NCI-H446 (cell line): ENCODE measurements around the gene LZIC.
A peak's percentile ranks its signal among the peaks of the same experiment; 100 is the strongest.

Experiments
- DNase-seq, 2 experiments: peaks; one replicate each; lab custom pipeline; 2025; lab: John Stamatoyannopoulos, UW

Gene LZIC

DNA sequence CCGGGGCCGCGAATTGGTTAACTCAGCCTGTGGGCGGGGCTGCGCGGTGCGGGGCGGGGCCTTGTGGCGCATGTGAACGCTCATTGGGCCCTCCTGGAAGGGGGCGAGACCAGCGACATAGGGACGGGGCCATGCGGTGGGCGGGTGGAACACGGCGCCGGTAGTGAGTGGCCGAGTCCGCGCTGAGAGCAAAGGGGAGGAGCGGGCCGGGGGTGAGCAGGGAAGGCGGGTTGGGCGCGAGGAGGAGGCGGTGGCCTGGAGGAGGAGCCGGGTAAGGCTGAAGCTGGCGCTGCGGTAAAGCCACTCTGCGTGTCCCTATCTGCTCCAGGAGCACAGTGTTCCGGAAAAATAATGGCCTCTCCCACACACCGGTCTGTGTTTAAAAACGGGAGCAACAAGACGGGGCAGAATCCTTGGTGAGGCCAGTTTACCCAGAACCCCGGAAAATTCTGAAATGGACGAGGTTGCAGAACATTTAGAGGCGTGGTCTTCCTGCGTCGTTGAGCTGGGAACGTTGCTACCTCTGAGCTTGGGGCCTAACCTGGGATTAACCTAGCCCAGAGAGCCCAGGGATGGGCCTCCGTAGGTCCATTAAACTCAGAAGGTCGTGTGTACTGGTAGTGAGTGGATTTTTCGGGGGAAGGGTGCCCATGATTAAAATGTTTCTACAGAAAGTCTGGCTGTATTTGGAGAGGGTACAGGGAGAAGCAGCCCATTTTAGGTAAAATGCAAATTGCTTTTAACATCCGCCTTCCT lies 32.6 kb downstream of the LZIC start:
- DNase-seq, result peak; percentile 99 to 100

DNA sequence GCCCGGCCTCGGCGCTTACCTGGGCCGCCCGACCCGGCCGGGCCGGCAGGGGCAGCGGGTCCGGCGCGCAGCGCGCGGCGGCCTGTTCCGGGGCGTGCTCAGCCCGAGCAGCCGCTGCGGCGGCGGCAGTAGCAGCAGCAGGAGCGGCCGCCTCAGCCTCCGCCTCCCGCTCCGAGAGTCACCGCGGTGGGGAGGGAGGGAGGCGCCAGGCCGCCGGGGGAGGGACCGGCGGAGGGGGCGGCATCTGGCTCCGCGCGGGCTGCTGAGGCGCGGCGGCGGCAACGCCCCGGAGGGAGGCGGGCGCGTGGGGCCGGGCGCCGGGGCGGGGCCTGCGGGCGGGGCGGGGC lies 33.1 kb downstream of the LZIC start, which contains the start of gene CTNNBIP1:
Gene CTNNBIP1 (minus strand): TSS at position 194 of the 347 bp plus-strand sequence. CDS start 38,205 bp downstream, outside the sequence.
- no peak for DNase-seq

DNA sequence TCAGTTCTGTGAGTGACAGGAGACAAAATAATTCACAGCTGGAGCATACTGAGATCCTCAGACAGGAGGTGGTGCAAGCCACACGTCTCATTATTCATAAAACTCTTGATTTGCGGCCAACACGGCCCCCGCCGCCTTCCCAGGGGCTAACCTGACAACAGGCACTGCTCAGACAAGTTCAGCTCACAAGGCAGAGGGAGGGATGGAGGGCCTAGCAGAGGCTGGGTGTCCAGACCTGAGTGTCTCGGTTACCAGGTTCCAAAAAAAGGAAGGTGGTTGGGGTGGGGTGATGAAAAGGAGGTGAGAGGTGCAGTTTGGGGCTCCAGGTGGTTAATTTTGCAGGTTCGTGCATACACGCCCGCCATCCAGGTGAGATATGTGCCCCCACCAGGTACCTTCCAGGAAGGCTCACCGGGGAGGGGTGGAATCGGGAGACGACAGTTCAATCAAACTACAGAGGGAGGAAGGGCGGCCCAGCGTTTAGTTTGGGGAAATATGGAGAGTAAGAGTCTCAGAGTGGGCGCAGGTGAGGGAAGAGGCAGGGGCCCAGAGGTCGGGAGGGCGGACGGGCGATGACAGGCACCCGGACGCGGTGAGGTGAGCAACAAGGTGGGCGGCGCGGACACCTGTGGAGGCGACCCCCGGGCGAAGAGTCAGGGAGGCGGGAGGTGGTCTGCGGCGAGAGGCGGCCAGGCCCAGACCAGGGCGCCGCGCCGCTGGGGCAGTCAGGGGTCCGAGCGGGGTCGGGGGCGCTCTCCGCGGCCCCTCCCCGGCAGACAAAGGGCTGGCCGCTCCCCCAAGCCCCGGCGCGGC lies 33.8 kb downstream of the LZIC start:
- no peak for DNase-seq

DNA sequence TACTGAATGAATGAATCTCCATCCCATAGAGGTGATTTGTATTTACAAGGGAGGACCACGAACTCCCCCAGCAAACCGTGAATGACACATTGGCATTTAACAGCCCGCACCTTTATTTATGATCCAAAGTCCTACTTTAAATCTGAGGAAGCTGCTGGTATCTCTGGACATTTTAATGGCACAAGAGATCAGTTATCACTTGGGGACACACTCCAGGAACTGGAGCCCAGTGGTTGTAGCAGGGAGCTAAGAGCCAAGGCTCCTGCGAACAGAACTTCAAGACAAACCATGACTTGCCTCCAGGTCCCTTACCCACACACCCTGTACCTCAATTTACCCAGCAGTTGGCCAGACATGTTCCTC lies 34.3 kb downstream of the LZIC start:
- no peak for DNase-seq

DNA sequence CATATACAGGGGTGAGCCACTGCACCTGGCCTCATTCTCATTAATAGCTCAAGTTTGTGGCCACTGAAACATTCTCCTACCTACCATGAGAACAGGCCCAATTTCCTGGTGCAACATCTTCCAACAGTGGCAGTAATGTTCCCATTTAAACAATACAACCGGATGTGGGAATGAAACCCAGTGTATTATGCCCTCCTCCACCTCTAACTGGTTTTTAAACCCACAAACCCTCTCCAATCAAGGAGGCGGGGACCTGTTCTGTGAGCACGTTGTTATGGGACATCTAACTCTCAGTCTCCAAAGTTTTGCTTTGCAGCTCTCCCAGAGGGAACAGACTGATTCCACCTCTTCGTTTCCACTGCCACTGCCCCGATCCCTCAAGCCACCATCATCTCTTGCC lies 35.8 kb downstream of the LZIC start:
- no peak for DNase-seq

DNA sequence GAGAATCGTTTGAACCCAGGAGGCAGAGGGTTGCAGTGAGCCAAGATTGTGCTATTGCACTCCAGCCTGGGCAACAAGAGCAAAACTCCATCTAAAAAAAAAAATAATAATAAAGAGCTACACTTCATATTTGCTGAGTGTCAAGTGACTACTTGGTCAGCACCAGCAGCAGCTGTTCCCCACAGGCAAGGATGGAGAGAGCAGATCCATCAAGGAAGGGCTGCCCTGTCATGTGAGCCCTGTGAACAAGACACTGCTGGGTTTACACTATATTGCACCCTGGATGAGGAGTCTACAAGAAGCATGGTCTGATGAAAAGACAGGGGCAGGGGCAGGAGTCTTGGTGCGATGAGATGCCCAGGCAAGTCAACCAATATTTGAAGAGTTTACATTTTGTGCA lies 36.7 kb downstream of the LZIC start:
- DNase-seq, result no peak

DNA sequence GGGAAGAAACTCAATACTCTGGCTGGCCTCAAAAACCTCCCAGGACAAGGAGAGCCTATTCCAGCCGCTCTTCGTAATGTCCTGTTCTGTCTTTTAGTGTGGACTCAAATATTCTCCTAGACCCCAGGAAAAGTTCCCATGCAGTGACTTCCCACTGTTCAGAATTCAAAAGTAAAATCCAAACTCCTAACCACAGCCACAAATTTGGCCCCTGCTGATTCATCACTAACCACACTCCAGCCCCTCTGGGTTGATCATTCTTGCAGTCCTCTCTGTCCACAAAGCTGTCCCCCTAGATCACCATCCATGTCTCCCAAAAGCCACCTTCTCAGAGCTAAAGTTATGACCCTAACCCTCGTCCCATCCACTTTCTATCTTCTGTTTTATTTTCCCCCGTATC lies 38.2 kb downstream of the LZIC start:
- no peak for DNase-seq

DNA sequence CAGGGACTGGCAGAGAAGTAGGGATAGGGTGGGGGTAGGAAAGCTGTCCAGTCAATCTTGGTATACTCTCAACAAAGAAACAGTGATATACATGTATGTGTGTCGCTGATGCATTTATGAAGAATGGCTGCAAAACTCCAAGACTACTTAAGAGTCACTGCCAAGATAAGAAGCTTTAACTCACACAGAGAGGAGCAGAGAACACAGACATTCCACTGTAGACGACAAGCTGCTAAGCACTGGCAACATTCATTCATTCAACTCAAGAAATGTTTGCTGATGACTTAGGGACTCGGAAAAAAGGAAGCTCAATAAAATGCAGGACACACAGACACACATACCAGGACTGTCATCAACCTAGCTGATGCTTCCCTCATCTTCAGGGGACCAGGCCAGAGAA lies 38.6 kb downstream of the LZIC start:
- no peak for DNase-seq

DNA sequence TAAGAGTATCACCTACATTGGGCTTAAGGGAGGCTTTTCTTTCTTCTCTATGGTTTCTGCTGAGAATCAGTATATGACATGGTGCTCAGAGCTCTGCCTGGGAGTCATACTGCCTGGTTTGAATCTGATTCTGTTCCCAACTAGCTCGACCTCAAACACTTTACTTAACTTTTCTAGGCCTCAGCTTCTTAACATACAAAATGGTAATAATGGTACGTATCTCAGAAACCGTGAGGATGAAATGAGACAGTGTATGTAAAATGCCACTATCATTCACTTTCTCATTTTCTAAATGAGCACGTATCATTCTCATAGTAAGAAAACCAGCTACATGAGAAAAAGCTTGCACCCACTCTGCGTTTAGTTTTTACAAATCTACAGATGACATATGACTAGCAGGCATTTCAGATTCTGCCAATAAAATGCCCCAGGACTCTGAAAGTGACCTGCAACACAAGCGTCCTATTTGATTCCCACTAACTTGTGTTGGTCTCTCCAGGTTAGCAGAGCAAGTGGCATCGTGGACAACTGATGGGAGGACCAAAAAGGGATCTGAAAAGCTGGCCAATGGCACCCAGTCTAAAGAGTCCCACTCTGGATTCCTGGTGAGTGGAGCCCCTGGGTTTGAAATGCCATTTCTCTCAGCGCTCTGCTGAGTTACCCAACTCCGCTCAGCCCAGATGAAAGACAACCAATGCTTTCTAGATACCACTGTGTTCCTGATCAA lies 39.2 kb downstream of the LZIC start:
- no peak for DNase-seq

DNA sequence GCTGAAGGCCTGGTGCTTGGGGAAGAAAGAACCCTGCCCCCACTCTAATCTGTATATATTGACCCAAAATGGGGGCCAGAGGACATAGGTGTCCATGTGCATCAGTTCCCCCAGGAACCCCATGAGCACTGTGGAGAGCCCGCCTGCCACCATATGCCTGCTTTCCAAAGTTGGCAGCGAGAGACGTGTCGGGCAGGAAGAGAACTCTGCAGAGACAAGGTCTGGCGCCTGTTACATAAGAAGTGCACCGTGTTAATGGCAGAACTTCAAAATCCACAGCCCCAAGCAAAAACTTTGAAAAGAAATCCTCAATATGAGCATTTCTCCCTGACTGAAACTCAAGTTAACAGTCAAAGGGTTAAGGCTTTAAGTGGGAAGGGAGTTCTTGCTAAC lies 41.1 kb downstream of the LZIC start:
- DNase-seq, result peak in 1 of 2 experiments; percentile 69

DNA sequence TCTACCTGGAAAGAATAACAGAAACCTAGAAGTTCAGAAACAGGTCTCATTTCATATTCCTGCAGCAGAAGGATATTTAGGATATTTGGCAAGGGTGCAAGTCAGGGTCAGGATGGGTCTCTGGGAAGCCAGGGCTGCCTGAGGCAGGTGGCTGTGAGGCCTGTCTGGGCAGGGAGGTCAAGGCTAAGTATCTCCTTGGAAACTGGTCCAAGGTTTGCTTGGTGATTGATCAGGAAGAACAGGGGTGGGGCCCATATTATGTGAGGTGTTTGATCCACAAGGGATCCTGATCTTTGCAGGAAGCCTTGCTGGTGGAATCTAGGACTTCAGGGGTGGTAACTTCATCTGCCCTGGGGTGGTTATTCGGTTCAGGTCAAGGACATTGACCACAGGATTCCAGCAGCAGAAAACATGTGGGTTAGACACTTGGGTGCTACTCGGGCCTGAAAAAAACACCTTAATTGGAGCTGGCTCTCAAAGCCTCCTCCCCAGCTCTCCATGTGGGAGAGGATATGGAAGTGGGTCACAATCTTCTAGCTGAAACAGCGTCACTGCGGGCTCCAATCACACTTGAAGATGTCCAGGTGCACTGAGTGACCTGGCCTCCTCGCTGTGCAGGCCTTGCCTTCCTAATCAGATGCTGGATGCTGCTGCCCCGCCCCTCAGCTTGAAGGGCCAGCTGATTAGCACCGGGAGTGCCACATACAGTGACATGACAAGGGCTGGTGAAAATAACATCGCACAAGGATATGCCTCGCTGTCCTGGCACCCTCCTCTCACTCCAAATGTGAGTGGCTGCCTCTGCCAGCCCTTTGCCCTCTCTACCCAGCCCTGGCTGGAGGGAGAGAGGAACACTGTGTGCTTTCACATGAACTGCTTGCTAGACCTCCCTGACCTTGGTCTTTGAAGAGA lies 41.8 kb downstream of the LZIC start:
- DNase-seq, result peak in 1 of 2 experiments; percentile 45

DNA sequence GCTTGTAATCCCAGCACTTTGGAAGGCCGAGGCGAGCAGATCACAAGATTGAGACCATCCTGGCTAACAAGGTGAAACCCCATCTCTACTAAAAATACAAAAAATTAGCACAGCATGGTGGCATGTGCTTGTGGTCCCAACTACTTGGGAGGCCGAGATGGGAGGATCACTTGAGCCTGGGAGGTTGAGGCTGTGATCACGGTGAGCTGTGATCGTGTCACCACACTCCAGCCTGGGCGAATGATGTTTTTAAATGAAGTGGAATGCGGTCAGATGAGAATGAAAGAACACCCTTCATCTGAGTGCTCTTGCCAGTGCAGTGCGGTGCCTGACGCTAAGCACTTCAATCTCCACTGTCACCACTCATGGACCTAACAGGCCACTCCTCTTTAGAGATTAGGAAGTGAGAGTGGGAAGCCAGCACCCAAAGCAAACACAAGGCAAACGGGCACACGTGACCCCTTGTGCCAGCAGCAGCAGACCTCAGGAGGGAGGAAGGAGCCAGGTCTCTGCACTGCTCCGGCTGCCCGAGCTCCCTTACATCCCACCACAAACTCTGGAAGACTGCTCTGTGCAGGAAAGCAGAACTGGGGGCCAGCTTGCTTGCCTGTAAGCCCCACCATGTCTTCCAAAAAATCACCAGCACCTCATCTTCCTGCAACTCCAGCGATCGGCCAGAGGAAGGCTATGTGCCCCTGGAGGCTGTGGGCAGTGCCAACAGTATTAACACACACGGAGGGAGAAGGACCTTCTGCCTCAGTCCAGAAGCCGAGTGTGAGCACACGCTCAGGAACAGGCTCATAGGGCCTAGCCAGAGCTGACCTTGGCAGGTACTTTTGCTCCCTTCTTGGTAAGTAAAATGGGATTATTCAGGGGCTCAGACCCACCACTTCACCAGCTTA lies 42.8 kb downstream of the LZIC start:
- no peak for DNase-seq

DNA sequence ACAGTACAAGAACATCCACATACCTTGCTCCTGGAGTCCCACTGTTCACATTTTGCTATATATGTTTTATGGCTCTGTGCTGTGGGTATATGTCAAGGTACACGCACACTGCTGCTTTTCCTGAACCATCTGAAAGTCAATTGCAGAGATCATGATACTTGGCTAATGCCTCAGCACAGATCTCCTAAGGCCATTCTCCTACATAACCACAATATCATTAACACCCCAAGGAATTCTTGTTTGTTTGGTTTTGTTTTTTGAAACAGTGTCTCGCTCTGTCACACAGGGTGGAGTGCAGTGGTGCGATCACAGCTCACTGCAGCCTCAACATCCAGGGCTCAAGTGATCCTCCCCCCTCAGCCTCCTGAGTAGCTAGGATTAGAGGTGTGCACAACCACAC lies 49.1 kb downstream of the LZIC start:
- no peak for DNase-seq

DNA sequence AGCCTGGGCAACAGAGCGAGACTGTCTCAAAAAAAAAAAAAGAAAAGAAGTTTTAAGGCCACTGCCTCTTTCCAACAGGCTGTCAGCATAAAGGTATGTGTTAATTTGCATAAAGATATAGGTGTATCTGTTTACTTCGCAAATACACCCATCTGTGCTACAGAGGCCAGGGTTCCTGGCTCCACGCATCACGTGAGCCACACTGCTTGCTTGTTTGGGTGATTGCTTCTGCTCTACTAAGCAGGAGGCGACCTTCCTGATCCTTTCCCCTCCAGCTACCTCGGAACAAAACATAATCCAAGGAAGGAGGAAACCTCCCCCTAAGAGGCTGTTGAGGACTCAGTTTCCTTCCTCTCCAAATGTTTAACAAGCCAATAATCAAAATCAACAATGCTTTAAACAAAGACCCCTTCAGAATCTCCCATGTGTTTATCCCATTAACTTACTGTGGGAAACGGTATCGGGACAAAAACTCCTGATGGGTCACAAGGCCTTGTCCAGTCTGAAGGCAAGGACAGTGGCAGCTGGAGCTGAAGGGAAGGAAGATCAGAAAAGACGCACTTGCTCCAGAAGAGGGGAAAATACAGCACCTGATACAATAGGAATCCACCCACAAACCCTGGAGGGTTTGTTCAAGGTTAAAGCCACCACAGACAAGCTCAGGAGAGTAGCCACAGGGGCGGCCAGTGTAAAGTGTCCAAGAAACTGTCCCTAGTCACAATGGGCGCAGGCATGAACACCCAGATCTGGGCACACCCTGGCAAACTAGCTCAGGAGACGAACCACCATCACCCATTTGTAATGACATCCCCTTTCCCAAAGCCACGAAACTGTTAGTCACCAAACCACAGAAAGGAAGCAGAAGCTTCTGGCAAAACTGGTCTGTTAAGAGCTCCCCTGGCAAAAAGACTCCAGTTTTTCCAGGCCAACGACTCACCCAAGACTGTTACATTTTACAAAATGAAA lies 50.3 kb downstream of the LZIC start:
- no peak for DNase-seq

DNA sequence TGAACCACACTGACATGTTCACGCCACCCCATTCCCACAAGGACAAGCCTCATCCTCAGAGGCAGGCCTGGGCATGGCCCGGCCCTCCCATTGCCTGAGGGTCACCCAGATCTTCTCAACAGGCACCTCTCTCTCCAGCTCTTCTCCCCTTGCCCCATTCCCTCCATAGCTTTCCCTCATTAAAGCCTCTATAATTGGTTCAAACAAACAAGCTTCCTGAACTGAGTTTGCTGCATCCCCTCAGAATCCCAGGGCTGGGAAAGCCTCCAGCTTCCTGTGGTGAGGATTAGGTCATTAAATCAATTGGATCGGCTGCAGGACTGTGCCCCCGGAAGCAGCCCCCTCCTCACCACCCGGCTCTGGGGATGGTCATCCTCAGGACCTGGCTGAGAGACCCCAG lies 52.0 kb downstream of the LZIC start:
- DNase-seq, result peak; percentile 54 to 61

DNA sequence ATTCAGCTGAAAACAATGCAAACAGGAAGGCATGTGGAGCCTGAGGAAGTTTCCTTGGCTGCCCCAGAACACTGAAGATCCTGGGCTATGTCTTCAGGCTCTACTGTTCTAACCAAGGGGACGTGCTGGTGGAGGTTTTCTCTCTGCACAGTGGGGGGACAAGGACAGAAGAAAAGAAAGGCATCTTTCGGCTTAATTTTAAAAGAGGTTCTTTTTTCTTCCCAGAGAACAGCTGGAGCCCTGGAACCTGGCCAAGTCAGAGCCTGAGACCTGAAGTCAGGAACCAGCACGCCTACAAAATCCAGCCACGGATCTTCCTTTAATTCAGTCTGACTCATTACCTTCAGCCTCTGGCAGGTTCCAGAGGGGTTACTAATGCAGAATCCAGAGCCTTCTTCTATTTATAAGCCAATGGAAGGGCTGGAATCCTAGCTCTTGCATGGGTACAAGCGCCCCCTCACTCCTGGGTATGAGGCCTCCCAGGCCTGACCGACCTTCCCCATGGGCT lies 52.9 kb downstream of the LZIC start:
- peak; percentile 31 to 69 for DNase-seq

DNA sequence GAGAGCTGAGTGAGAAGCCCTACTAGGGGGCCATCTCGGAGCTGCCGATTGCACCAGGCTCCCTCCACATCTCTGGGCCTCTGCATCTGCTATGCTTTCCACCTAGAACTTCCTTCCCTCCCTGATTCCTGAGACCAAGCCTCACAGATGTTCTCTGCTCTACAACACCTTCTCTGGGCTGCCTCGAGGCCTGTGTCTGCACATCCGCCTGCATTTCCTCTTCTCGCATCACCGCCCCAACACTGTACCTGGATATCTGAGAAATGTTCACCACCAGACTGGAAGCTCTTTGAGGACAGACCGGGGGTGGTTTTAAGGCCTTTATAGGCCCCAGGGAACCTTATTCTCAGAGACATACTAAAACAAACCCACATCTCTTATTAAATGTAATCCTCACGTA lies 53.8 kb downstream of the LZIC start:
- DNase-seq, result no peak

DNA sequence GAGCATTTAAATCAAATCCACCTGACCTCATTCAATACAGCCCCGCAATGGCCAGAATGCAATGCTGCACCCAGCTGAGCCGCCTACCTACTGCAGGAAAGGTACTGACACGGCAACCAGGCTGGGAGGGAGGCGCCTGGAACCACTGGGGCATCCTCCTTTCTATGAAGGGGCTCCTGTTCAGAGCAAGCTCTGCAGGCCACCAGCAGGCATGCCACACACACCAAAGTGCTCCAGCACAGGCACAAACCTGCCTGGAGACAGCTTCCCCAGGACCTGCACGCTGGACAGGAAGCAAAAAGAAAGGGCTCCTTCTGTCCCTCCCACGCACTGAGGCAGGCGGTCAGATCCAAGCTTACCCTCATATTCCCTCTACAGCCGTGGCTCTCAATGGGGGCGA lies 54.3 kb downstream of the LZIC start:
- no peak for DNase-seq

DNA sequence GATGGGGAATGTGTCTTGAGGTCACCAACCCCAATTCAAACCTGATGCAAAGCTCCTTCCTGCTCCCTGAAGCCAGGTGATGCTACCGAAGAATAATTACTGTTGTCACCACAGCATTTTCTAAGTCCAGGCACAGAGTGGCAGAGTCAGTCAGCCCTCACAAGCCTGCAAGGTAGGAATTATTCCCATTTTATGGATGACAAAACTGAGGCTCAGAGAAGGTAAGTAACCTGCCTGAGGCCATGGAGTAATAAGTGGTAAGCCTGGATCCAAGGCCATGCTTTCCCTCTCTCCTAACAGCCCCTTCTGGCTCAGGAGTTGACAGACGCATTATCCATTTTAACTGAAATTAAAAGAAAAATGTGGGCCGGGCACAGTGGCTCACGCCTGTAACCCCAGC lies 56.1 kb downstream of the LZIC start:
- DNase-seq, result no peak
